Endothelial cell of umbilical vein (primary cell): ENCODE data around the gene DDR1. TPM values are rescaled to one million over a fixed set of nuclear protein-coding genes. Genes with fewer than 3 reads are reported as not detected.

Source experiments
- BruUV-seq: library from RNA; stranded (reverse); fragments of 400-500 nt; replicated peaks from 2 replicates; lab custom pipeline; 2021; lab: Mats Ljungman, UMichigan
- CTCF ChIA-PET: fragments of 300-600, 350-600 bp; sonication (Branson Sonifier 250); formaldehyde crosslinking; loops from one replicate; lab custom pipeline; 2021; ENCODE audit warnings: antibody characterized with exemption, inconsistent platforms; lab: Charles Lee
- POLR2A ChIA-PET: fragments of 300-600, 350-600 bp; sonication (Branson Sonifier 250); formaldehyde crosslinking; loops from one replicate; lab custom pipeline; 2021; ENCODE audit warnings: antibody characterized with exemption, inconsistent platforms; lab: Charles Lee
- DNase-seq: peaks from one replicate; pipeline ENCODE4 v3.0.0-alpha.2; 2011; ENCODE audit warnings: low read depth, low spot score
- FAIRE-seq: peaks from 2 replicates; lab custom pipeline; 2011; peaks lifted over from hg19 to GRCh38; lab: Jason Lieb, UNC
- H2AFZ ChIP-seq: 2 replicates; pipeline ENCODE4 v1.6.0; 2012; ENCODE audit warnings: low read depth, low read length, control low read depth, inconsistent platforms
- H3K27ac ChIP-seq: 2 replicates; pipeline ENCODE4 v1.5.1; 2011; ENCODE audit warnings: low read depth, mild to moderate bottlenecking, control low read depth, low read length, moderate library complexity; ENCODE audit not compliant: insufficient read depth
- H3K27me3 ChIP-seq, 2 experiments: 2 replicates each; pipeline versions ENCODE4 v1.6.0 to v1.6.1; 2011; ENCODE audit warnings: low read length in 2 of 2, mixed read lengths in 1 of 2; ENCODE audit not compliant: control insufficient read depth in 2 of 2, insufficient read depth in 2 of 2
- H3K36me3 ChIP-seq, 2 experiments: 2 replicates in 1 of 2; 3 replicates in 1 of 2; pipeline ENCODE4 v1.5.1; 2011; ENCODE audit warnings: low read length in 2 of 2, mild to moderate bottlenecking in 1 of 2, moderate library complexity in 1 of 2; ENCODE audit not compliant: control insufficient read depth in 2 of 2, insufficient read depth in 2 of 2; ENCODE audit errors: extremely low read depth in 1 of 2
- H3K4me1 ChIP-seq: 3 replicates; pipeline ENCODE4 v1.5.1; 2011; ENCODE audit warnings: mild to moderate bottlenecking, low read length; ENCODE audit not compliant: control insufficient read depth, insufficient read depth; ENCODE audit errors: extremely low read depth
- H3K4me2 ChIP-seq: 2 replicates; pipeline ENCODE4 v1.6.1; 2011; ENCODE audit warnings: low read length, control low read depth, mixed read lengths; ENCODE audit not compliant: insufficient read depth
- H3K4me3 ChIP-seq, 3 experiments: fragments of 200-600 bp in 1 of 3; sonication (generic), shearing (Covaris generic) in 1 of 3; replicated peaks in 1 of 3; 2 replicates each; pipeline ENCODE4 v1.5.1; 2011 to 2016; ENCODE audit warnings: control low read depth in 3 of 3, low read length in 3 of 3, mild to moderate bottlenecking in 2 of 3, inconsistent platforms in 1 of 3, low read depth in 1 of 3, moderate library complexity in 1 of 3; ENCODE audit not compliant: insufficient read depth in 1 of 3
- H3K79me2 ChIP-seq: 2 replicates; pipeline ENCODE4 v1.6.0; 2012; ENCODE audit warnings: low read length, inconsistent platforms; ENCODE audit not compliant: control insufficient read depth, insufficient read depth
- H3K9ac ChIP-seq: replicated peaks from 2 replicates; pipeline ENCODE3; 2011; ENCODE audit warnings: low read length, control low read depth; ENCODE audit not compliant: insufficient read depth; ENCODE audit errors: extremely low read depth
- H3K9me1 ChIP-seq: replicated peaks from 3 replicates; pipeline ENCODE4 v1.6.0; 2011; ENCODE audit warnings: mild to moderate bottlenecking, low read length; ENCODE audit not compliant: control insufficient read depth, insufficient read depth; ENCODE audit errors: extremely low read depth
- H3K9me3 ChIP-seq: replicated peaks from 2 replicates; pipeline ENCODE4 v1.5.1; 2012; ENCODE audit warnings: low read length, inconsistent platforms; ENCODE audit not compliant: control insufficient read depth, insufficient read depth
- H4K20me1 ChIP-seq: replicated peaks from 2 replicates; pipeline ENCODE3; 2011; ENCODE audit warnings: mild to moderate bottlenecking, low read length; ENCODE audit not compliant: control insufficient read depth, insufficient read depth; ENCODE audit errors: extremely low read depth
- EZH2 ChIP-seq: IDR thresholded peaks from 2 replicates; pipeline ENCODE4 v1.6.1; 2012; ENCODE audit warnings: borderline replicate concordance, low read depth, mild to moderate bottlenecking, moderate library complexity, low read length, inconsistent platforms; ENCODE audit not compliant: severe bottlenecking
- FOS ChIP-seq: IDR thresholded peaks from 2 replicates; pipeline ENCODE4 v1.6.1; 2011; ENCODE audit warnings: mild to moderate bottlenecking, low read length, moderate library complexity, borderline replicate concordance; ENCODE audit not compliant: insufficient read depth
- MYC ChIP-seq: IDR thresholded peaks from one replicate; pipeline ENCODE4 v1.6.1; 2011; ENCODE audit warnings: mild to moderate bottlenecking, low read depth, low read length
- POLR2AphosphoS5 ChIP-seq: IDR thresholded peaks from 2 replicates; pipeline ENCODE4 v1.6.1; 2012; ENCODE audit warnings: low read depth, mild to moderate bottlenecking, control low read depth, low read length, moderate library complexity; ENCODE audit not compliant: insufficient read depth
- dilution Hi-C: fragments of 300-500 bp; cut with MboI; formaldehyde crosslinking; loops from one replicate; pipeline ENCODE4 v1.15.0; 2019; ENCODE audit warnings: low sequenced_read_pairs; ENCODE audit not compliant: extremely low pct_ligation_motif_present
- intact Hi-C: fragments of 100-400 bp; cut with micrococcal nuclease; formaldehyde crosslinking; loops from one replicate; pipeline ENCODE4 v1.10.0; 2022
- polyA plus RNA-seq, 4 experiments: library from polyadenylated mRNA; depleted of rRNA in 3 of 4; stranded (reverse) in 3 of 4; unstranded in 1 of 4; fragments of >200 nt; gene quantifications; 2 replicates each; pipeline versions ENCODE4 v1.2.1 to v1.2.3, GENCODE V29; 2011 to 2012; ENCODE audit warnings: missing spikeins in 1 of 4
- total RNA-seq: library from RNA; stranded (reverse); gene quantifications from 2 replicates; pipeline ENCODE4 v1.2.3, GENCODE V29; 2021
- TF ChIP-seq, protein P1 (sequence below), 2 donors: IDR thresholded peaks; 1 replicate in 1 of 2; 2 replicates in 1 of 2; pipeline ENCODE4 v1.5.1; 2011; ENCODE audit warnings: low read length in 2 of 2, mild to moderate bottlenecking in 2 of 2, moderate library complexity in 2 of 2, control low read depth in 1 of 2, inconsistent platforms in 1 of 2, low read depth in 1 of 2; ENCODE audit not compliant: insufficient read depth in 1 of 2; ENCODE audit errors: extremely low read depth in 1 of 2
- TF ChIP-seq, protein P2 (sequence below): IDR thresholded peaks from 2 replicates; pipeline ENCODE4 v1.6.1; 2011; ENCODE audit not compliant: insufficient read depth, insufficient read length

DDR1 gene
- total and polyA plus RNA-seq, 2 donors (not counting 3 experiments of a cell fraction or from before 2014, with no cell fraction given): 8.8 to 22.9 TPM

DNA sequence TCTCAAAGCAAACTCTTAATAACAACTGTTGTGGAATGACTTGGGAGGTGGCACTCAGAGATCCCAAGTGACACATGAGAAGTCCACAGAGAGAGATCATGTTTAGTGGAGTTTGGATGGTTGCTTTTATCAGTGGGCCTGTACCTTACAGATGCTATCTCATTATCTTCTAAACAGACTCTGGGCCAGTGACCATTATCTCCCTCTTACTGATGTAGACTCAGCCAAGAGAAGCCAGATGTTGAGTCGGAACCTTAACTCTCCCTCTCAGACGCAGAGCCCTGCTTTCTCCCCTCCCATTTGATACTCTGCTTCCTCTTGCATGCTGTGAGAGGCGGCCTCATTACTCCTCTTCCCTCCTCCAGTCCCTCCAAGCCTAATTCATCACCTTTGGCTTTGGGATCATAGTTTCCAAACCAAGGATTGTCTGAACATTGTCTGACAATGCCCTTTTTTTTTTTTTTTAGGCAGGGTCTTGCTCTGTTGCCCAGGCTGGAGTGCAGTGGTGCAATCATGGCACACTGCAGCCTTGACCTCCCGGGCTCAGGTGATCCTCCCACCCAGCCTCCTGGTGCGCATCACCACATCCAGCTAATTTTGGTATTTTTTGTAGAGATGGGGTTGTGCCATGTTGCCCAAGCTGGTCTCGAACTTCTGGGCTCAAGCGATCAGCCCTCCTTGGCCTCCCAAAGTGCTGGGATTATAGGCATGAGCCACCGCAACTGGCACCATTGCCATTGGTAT is 4.5 kb upstream of the DDR1 start:
- no peak overlapping the region for H2AFZ ChIP-seq
- TF ChIP-seq, protein P1, sequence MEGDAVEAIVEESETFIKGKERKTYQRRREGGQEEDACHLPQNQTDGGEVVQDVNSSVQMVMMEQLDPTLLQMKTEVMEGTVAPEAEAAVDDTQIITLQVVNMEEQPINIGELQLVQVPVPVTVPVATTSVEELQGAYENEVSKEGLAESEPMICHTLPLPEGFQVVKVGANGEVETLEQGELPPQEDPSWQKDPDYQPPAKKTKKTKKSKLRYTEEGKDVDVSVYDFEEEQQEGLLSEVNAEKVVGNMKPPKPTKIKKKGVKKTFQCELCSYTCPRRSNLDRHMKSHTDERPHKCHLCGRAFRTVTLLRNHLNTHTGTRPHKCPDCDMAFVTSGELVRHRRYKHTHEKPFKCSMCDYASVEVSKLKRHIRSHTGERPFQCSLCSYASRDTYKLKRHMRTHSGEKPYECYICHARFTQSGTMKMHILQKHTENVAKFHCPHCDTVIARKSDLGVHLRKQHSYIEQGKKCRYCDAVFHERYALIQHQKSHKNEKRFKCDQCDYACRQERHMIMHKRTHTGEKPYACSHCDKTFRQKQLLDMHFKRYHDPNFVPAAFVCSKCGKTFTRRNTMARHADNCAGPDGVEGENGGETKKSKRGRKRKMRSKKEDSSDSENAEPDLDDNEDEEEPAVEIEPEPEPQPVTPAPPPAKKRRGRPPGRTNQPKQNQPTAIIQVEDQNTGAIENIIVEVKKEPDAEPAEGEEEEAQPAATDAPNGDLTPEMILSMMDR (IDR thresholded peaks at IDR 0.05; ENCODE audit: extremely low read depth in 1 of 2, insufficient read depth in 1 of 2, low read depth in 1 of 2, low read length in 2 of 2): no peak
- TF ChIP-seq MYC (no peak), POLR2AphosphoS5 (no peak), EZH2 (no peak), FOS (no peak)
- TF ChIP-seq, protein P2, sequence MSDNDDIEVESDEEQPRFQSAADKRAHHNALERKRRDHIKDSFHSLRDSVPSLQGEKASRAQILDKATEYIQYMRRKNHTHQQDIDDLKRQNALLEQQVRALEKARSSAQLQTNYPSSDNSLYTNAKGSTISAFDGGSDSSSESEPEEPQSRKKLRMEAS: no peak
- no peak overlapping the region for H3K27ac ChIP-seq
- H3K79me2 ChIP-seq: no peaks in the 10 kb centered on the region
- CTCF ChIA-PET: interaction anchor here (1.4 to 7.0 kb wide), 5 partner anchors 11 to 207 kb away, joined by 3 to 57 read pairs (median 7); no protein-coding TSS in a partner anchor
- no peaks in the 10 kb centered on the region for H3K9me3 ChIP-seq
- H3K9me1 ChIP-seq: no peaks in the 10 kb centered on the region
- H3K4me1 ChIP-seq: peaks cover 23% of the 10 kb centered on the region
- no peaks in the 10 kb centered on the region for H4K20me1 ChIP-seq
- no peak for FAIRE-seq
- H3K27me3 ChIP-seq: peaks cover 0 to 2% of the 10 kb centered on the region in 2 experiments
- intact Hi-C loops (loop anchor here (10.0 kb wide), 1 partner anchor 395 kb away; the partner anchor contains the start of gene HLA-E), dilution Hi-C loops (loop anchor here (25.0 kb wide), 1 partner anchor 143 kb away; the partner anchor contains the start of genes FLOT1 and IER3)
- BruUV-seq: no TSS peak
- H3K36me3 ChIP-seq: no peaks in the 10 kb centered on the region
- DNase-seq: no peak
- H3K9ac ChIP-seq: no peak overlapping the region
- POLR2A ChIA-PET: no interaction called here
- H3K4me2 ChIP-seq: no peak overlapping the region
- H3K4me3 ChIP-seq: no peak overlapping the region
